ENCODE data around the gene ZBP1.

Gene ZBP1

GRCh38 chr20:57657535-57658446, 37.6 kb upstream of the ZBP1 start:
- ATAC-seq: no peak
- TF ChIP-seq ISL1 (CRISPR knock-in tag; IDR thresholded peaks at IDR 0.05): no peak
- no peak for TF ChIP-seq TSHZ2 (CRISPR knock-in tag; IDR thresholded peaks at IDR 0.05)
- TF ChIP-seq CREB5 (CRISPR knock-in tag; IDR thresholded peaks at IDR 0.05; ENCODE audit: low read depth): no peak
- TF ChIP-seq CSDC2 (CRISPR knock-in tag; IDR thresholded peaks at IDR 0.05): no peak
- TF ChIP-seq CSRNP3 (CRISPR knock-in tag; IDR thresholded peaks at IDR 0.05): no peak
- no peak for TF ChIP-seq ZC3H10 (CRISPR knock-in tag; IDR thresholded peaks at IDR 0.05)
- no peak for TF ChIP-seq OSR1 (CRISPR knock-in tag; IDR thresholded peaks at IDR 0.05)
- TF ChIP-seq ZNF8 (CRISPR knock-in tag; IDR thresholded peaks at IDR 0.05): no peak
- TF ChIP-seq TOX (CRISPR knock-in tag; IDR thresholded peaks at IDR 0.05; ENCODE audit: borderline replicate concordance): no peak
- no peak for TF ChIP-seq ZFP30 (CRISPR knock-in tag; IDR thresholded peaks at IDR 0.05)
- no peak for TF ChIP-seq ZNF565 (CRISPR knock-in tag; conservative IDR thresholded peaks at IDR 0.05; ENCODE audit: low read depth)
- no peak for TF ChIP-seq POU6F1 (CRISPR knock-in tag; IDR thresholded peaks at IDR 0.05; ENCODE audit: borderline replicate concordance, low read depth)
- TF ChIP-seq PPARA (CRISPR knock-in tag; IDR thresholded peaks at IDR 0.05; ENCODE audit: borderline replicate concordance): no peak
- TF ChIP-seq BACH2 (CRISPR knock-in tag; IDR thresholded peaks at IDR 0.05; ENCODE audit: borderline replicate concordance): no peak
- no peak for TF ChIP-seq GLIS3 (CRISPR knock-in tag; IDR thresholded peaks at IDR 0.05)
- TF ChIP-seq TCF4 (CRISPR knock-in tag; IDR thresholded peaks at IDR 0.05; ENCODE audit: borderline replicate concordance): no peak

- ATAC-seq: no peak
- no peak for TF ChIP-seq CREB5 (CRISPR knock-in tag; IDR thresholded peaks at IDR 0.05; ENCODE audit: low read depth)
- TF ChIP-seq TSHZ2 (CRISPR knock-in tag; IDR thresholded peaks at IDR 0.05): no peak
- TF ChIP-seq PPARA (CRISPR knock-in tag; IDR thresholded peaks at IDR 0.05; ENCODE audit: borderline replicate concordance): no peak
- TF ChIP-seq SNAI2 (CRISPR knock-in tag; IDR thresholded peaks at IDR 0.05): no peak
- no peak for TF ChIP-seq CSRNP3 (CRISPR knock-in tag; IDR thresholded peaks at IDR 0.05)
- TF ChIP-seq ZNF565 (CRISPR knock-in tag; conservative IDR thresholded peaks at IDR 0.05; ENCODE audit: low read depth): no peak
- no peak for TF ChIP-seq TOX (CRISPR knock-in tag; IDR thresholded peaks at IDR 0.05; ENCODE audit: borderline replicate concordance)
- TF ChIP-seq BACH2 (CRISPR knock-in tag; IDR thresholded peaks at IDR 0.05; ENCODE audit: borderline replicate concordance): no peak
- TF ChIP-seq GLIS3 (CRISPR knock-in tag; IDR thresholded peaks at IDR 0.05): no peak
- no peak for TF ChIP-seq ZFP3 (CRISPR knock-in tag; IDR thresholded peaks at IDR 0.05)
- no peak for TF ChIP-seq ZNF70 (CRISPR knock-in tag; IDR thresholded peaks at IDR 0.05)
- TF ChIP-seq ISL1 (CRISPR knock-in tag; IDR thresholded peaks at IDR 0.05): no peak
- no peak for TF ChIP-seq ZFP30 (CRISPR knock-in tag; IDR thresholded peaks at IDR 0.05)
- no peak for TF ChIP-seq ESRRG (CRISPR knock-in tag; IDR thresholded peaks at IDR 0.05)
- TF ChIP-seq POU6F1 (CRISPR knock-in tag; IDR thresholded peaks at IDR 0.05; ENCODE audit: borderline replicate concordance, low read depth): no peak
- TF ChIP-seq OSR1 (CRISPR knock-in tag; IDR thresholded peaks at IDR 0.05): no peak
- no peak for TF ChIP-seq RARB (CRISPR knock-in tag; IDR thresholded peaks at IDR 0.05)
These were observed 36.8 kb upstream of the ZBP1 start for GRCh38 chr20:57656821-57657534.

All from SK-N-SH treated with all-trans-retinoic acid at 6 μM for 48 hours (cell line).